Ramos (cell line): ENCODE measurements around the gene PDZD11.
"Not testable (repeated sequence)": the region's sequence is repeated elsewhere in the genome, so short reads cannot be mapped to it uniquely, and the experiment has no call there.

Experiments
- in situ Hi-C: fragments of 300-500 bp; cut with MboI; formaldehyde crosslinking; loops from one replicate; pipeline ENCODE4 v1.14.3; 2022; ENCODE audit warnings: low sequenced_read_pairs; ENCODE audit not compliant: unreplicated experiment

The PDZD11 gene

GRCh38 chrX:70289793-70290770 lies at the start of gene PDZD11, which contains the start of gene KIF4A:
TSS of gene PDZD11 (minus strand) at chrX:70289927. CDS start at chrX:70289341, 586 bp downstream.
TSS of gene KIF4A (plus strand) at chrX:70290104. CDS start at chrX:70290459, 355 bp downstream.
- in situ Hi-C loops, result no loop called here

- in situ Hi-C loops, result no loop called here
Measured at GRCh38 chrX:70338290-70338689, 48.6 kb upstream of the PDZD11 start.

- in situ Hi-C loops, result no loop called here
Measured at GRCh38 chrX:70336767-70337166, 47.0 kb upstream of the PDZD11 start.

- in situ Hi-C loops, result no loop called here
Measured at GRCh38 chrX:70332600-70332999, 42.9 kb upstream of the PDZD11 start.

- in situ Hi-C loops, result no loop called here
Measured at GRCh38 chrX:70331161-70331560, 41.4 kb upstream of the PDZD11 start.

GRCh38 chrX:70324326-70324725 lies 34.6 kb upstream of the PDZD11 start:
- in situ Hi-C loops, result no loop called here

GRCh38 chrX:70323628-70324027 lies 33.9 kb upstream of the PDZD11 start:
- in situ Hi-C loops, result not testable (repeated sequence)

- in situ Hi-C loops, result no loop called here
Measured at GRCh38 chrX:70322784-70323183, 33.1 kb upstream of the PDZD11 start.

GRCh38 chrX:70313503-70313902 lies 23.8 kb upstream of the PDZD11 start:
- in situ Hi-C loops, result no loop called here

GRCh38 chrX:70301716-70302115 lies 12.0 kb upstream of the PDZD11 start:
- in situ Hi-C loops, result no loop called here

GRCh38 chrX:70293621-70294020 lies 3.9 kb upstream of the PDZD11 start:
- in situ Hi-C loops, result no loop called here

GRCh38 chrX:70292788-70293187 lies 3.1 kb upstream of the PDZD11 start:
- in situ Hi-C loops, result no loop called here

GRCh38 chrX:70289168-70289792 lies 447 bp downstream of the PDZD11 start:
- in situ Hi-C loops, result no loop called here

- in situ Hi-C loops, result no loop called here
Measured at GRCh38 chrX:70281951-70282350, 7.8 kb downstream of the PDZD11 start, which contains the start of gene RAB41. TSS of gene RAB41 (plus strand) at chrX:70282172. CDS start at chrX:70282218, 46 bp downstream.

GRCh38 chrX:70280573-70280972 lies 9.2 kb downstream of the PDZD11 start:
- in situ Hi-C loops, result no loop called here

GRCh38 chrX:70279081-70279480 lies 10.6 kb downstream of the PDZD11 start:
- in situ Hi-C loops, result no loop called here

GRCh38 chrX:70274029-70274428 lies 15.7 kb downstream of the PDZD11 start:
- in situ Hi-C loops, result not testable (repeated sequence)

GRCh38 chrX:70268034-70268433 lies 21.7 kb downstream of the PDZD11 start, which contains the start of gene ARR3:
TSS of gene ARR3 (plus strand) at chrX:70268334. CDS start at chrX:70269386, 1,052 bp downstream.
- in situ Hi-C loops, result no loop called here

- in situ Hi-C loops, result no loop called here
Measured at GRCh38 chrX:70264784-70265183, 24.9 kb downstream of the PDZD11 start.

GRCh38 chrX:70262952-70263567 lies 26.7 kb downstream of the PDZD11 start:
- in situ Hi-C loops, result no loop called here

GRCh38 chrX:70260104-70260503 lies 29.6 kb downstream of the PDZD11 start, which contains the start of gene P2RY4:
TSS of gene P2RY4 (minus strand) at chrX:70260204. CDS start at chrX:70259624, 580 bp downstream.
- in situ Hi-C loops, result no loop called here
